ENCODE measurements around the gene CDC42BPB.

CDC42BPB gene

GRCh38 chr14:102964152-102964730, 93.1 kb downstream of the CDC42BPB start:
- no peak for DNase-seq

DNA sequence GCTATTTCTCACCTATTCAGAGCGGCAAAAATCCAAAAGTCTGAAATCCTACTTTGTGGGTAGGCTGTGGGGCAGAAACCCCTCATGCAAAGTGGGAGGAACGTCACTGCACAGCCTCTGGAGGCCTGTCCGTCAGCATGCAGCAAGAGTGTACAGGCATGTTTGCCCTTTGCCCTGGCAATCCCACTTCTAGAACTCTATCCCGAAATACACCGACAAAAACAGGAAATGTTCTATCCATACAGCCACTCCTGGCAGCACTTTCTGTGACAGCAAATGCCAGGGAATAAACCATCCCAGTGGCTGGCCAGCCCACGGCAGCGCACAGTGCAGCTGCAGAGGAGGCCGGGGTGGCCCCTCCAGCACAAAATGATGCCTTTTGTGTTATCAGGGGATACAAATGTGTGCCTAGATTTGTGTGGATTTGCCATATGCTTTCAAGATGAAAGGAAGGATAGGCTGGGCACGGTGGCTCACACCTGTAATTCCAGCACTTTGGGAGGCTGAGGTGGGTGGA, 95.2 kb downstream of the CDC42BPB start:
- no peak for DNase-seq

- DNase-seq: no peak
These were observed 98.9 kb downstream of the CDC42BPB start for GRCh38 chr14:102958461-102958860.

- DNase-seq: no peak
These were observed 100.1 kb downstream of the CDC42BPB start for GRCh38 chr14:102957222-102957621.

GRCh38 chr14:102955636-102956408, 101.5 kb downstream of the CDC42BPB start:
- DNase-seq: no peak

DNA sequence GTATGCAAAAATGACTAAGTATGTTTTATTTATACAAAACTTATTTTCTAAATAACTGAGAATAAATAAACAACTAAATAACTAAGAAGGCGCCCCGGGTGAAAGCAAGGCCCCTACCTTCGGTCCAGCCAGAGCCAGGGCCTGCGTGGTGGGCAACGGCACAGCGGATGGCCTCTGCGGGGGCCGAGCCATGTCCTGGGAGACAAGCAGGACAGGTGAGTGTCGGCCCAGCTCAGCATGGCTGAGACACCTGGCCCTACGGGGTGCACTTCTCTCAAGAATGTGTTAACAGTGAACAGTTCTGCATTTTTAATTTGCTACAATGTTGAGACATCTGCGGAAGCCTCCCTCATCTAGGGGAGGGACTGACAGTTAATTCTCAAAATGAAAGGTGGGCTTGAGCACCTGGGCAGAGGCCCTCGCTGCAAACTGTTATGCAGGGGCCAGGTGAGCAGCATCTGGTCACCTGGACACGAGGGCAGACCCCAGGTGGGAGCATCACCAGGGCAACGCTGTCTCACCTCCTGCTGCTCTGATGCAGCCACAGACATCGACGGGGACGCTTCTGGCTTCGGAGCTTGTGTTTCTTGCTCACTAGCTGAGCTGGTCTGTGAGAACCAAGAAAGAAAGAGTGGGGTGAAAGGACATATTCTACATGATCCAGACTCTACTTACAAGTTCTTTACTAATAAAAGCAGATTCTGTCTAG, 103.1 kb downstream of the CDC42BPB start:
- DNase-seq: no peak

GRCh38 chr14:102953100-102953499, 104.2 kb downstream of the CDC42BPB start:
- DNase-seq: no peak

DNA sequence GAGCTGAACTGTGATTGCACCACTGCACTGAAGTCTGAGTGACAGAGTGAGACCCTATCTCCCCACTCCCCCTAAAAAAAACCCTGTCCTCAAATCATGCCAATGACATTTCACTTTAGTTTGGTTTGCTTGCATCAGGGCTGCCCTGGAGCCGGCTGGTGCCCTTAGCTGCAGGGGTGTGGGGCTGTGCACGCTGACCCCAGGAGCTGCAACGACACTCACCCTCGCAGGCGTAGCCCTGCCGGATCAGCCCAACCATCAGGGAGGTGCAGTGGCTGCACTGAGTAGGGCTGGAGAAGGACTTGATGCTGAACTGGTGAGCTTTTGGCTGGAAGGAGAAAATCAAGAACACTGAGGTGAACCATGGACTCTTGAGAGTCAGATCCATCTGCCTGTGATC, 105.1 kb downstream of the CDC42BPB start:
- no peak for DNase-seq

DNA sequence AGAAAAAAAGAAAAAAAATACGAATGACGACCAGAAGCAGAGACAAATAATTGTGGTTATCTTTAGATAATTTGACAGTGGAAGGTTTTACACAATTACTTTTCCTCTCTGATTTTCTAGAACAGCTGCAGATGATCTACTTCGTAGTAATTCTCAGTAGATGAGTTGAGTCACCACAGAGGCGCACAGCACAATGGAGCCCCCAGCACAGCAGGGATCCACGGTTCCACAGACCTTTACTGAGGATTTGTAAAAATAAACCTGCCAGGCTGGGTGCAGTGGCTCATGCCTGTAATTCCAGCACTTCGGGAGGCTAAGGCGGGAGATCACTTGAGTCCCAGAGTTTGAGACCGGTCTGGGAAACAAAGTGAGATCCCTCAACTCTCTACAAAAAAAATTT, 105.5 kb downstream of the CDC42BPB start:
- no peak for DNase-seq

GRCh38 chr14:102951034-102951433, 106.3 kb downstream of the CDC42BPB start:
- DNase-seq: no peak

- DNase-seq: no peak
These were observed 107.4 kb downstream of the CDC42BPB start for GRCh38 chr14:102949801-102950451.

GRCh38 chr14:102949062-102949800, 108.1 kb downstream of the CDC42BPB start:
- no peak for DNase-seq

GRCh38 chr14:102948698-102949061, 108.7 kb downstream of the CDC42BPB start:
- no peak for DNase-seq

DNA sequence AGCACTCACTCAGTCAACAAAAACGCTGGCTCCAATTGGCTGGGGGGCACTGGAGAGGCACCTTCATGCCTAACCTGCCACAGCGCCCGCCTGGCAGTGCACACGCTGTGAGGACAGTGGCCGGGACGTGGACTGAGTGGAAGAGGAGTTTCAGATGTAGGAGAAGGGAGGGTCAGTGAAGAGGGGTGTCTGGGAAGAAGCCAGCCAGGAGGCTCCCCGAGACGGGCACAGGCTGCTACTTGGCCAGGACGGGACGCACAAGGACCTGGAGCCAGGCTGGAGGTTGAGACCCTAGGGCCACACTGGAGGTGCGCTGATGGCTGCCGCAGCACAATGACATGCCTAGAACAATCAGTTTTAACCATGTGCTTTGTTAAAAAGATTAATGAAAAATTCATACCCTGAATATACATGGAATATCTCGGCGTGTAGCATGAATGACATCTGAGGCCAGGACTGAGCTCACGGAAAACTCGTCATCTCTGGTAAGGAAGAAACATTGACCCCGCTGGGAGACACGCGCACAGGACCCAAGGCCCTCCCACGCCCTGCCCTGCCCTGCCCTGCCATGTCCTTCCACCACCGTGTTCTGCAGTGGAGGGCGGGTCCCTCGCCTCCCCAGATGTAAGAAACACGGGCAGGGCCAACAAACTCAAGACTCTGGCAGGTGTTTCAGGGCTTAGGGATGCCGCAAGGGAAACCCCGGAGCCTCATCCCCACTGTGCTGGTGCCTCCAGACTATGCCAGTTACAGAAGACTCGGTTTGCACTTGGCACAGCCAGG, 109.8 kb downstream of the CDC42BPB start:
- DNase-seq: no peak

DNA sequence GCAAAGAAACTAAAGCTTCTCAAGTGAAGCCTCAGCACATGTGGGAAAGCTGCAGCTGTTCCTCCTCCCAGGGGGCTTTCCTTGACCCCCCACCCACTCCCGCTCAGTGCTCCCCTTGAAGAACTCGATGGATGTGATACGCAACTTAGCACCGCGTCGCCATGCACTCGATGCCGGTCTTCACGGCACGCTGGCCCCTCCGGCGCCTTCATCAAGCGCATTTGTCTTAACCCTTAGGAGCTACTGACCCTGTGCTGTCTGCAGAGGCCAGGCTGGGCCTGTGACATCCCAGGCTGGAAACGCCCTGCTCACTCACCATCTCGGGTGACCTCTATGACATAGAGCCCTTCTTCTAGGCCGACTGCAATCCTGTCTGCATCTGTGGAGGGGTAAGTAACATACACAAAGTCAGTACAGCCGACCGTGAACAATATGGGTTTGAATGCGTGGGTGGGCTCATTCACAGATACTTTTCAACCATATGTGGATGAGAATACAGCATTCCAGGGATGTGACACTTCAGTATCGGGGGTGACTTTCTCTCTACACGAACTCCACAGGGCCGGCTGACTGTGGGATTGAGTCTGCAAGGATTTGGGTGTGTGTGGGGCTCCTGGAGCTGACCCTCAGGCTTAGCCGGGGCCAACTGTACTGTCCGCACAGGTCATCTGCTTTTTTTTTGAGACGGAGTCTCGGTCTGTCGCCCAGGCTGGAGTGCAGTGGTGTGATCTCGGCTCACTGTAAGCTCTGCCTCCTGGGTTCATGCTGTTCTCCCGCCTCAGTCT, 111.8 kb downstream of the CDC42BPB start:
- no peak for DNase-seq

DNA sequence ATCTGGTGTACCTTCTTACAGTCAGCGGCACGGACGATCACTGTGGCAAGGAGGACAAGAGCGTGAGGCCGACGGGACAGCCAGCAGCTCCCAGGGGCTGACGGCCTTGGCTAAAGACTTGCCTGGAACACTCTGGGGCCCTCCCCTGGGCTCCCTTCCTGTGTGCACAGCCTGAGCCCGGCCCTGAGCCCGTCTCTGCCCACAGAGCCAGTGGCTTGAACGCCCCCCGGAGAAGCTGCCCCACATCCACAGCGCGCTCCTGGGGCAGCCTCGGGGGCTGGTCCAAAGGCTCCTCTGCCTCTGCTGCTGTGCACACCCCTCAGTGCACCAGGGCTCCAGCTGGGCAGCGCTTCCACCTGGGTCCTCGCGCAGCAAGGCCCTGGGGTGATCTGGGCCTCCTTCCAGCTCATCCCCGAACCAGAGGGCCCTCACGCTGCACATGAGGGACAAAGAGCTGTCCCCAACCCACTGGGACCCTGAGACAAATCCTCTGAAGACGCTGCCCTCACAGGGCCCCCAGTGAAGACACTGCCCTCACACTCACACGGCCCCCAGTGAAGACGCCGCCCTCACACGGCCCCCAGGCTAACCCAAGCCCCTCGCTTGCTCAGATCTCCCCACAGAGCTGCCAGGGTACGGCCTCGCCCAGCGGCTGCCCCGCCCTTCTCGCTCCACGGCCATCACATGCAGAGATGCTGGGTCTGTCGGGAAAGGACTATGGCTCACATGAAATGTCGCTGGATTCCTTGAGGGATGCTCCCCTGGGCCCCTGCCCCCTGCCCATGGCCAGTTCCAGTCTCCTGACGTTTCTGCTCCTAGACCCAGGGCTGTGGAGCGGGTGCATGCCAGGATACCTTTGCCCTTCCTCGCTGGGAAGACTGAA, 112.7 kb downstream of the CDC42BPB start:
- DNase-seq: no peak

GRCh38 chr14:102943979-102944378, 113.4 kb downstream of the CDC42BPB start:
- DNase-seq: no peak

- DNase-seq: no peak
These were observed 113.9 kb downstream of the CDC42BPB start for GRCh38 chr14:102943454-102943853.

- no peak for DNase-seq
These were observed 115.3 kb downstream of the CDC42BPB start for GRCh38 chr14:102942069-102942468.

Measured in NK-92 treated with Interleukin-12 subunit alpha and Interleukin-12 subunit beta, amount 100 ng/mL, for 24 hours (cell line).